KMS-11 (cell line): Measurements from ENCODE around the gene RNF38.

Experiments
- H2AFZ ChIP-seq: fragments of 200-600 bp; sonication (generic); 2 replicates; pipeline ENCODE4 v1.6.1; 2016; ENCODE audit warnings: antibody characterized with exemption, mixed run types, low read depth
- H3K27ac ChIP-seq: fragments of 200-600 bp; sonication (generic); 2 replicates; pipeline ENCODE4 v1.6.1; 2016; ENCODE audit warnings: mild to moderate bottlenecking, mixed run types
- H3K27me3 ChIP-seq: fragments of 200-600 bp; sonication (generic); 2 replicates; pipeline ENCODE4 v1.6.1; 2017; ENCODE audit warnings: mild to moderate bottlenecking, low read depth, mixed run types, moderate library complexity; ENCODE audit not compliant: insufficient read depth
- H3K36me3 ChIP-seq: fragments of 200-600 bp; sonication (generic); 2 replicates; pipeline ENCODE4 v1.6.1; 2017; ENCODE audit warnings: mild to moderate bottlenecking, mixed run types; ENCODE audit not compliant: insufficient read depth
- H3K4me1 ChIP-seq: fragments of 200-600 bp; sonication (generic); 2 replicates; pipeline ENCODE4 v1.6.1; 2016; ENCODE audit warnings: mild to moderate bottlenecking, low read depth, mixed run types; ENCODE audit not compliant: poor library complexity, severe bottlenecking
- H3K4me2 ChIP-seq: fragments of 200-600 bp; sonication (generic); 2 replicates; pipeline ENCODE4 v1.7.0; 2016; ENCODE audit warnings: mild to moderate bottlenecking, mixed run types
- H3K4me3 ChIP-seq: fragments of 200-600 bp; sonication (generic); IDR thresholded peaks from 2 replicates; pipeline ENCODE4 v1.6.1; 2017; ENCODE audit warnings: low read depth, low read length, mixed read lengths; ENCODE audit not compliant: insufficient read depth
- H3K79me2 ChIP-seq: fragments of 200-600 bp; sonication (generic); 2 replicates; pipeline ENCODE4 v1.6.1; 2016; ENCODE audit warnings: low read depth, mixed run types; ENCODE audit not compliant: insufficient read depth
- H3K9ac ChIP-seq: fragments of 200-600 bp; sonication (generic); 2 replicates; pipeline ENCODE4 v1.6.1; 2016; ENCODE audit warnings: mild to moderate bottlenecking, mixed run types
- H4K20me1 ChIP-seq: fragments of 200-600 bp; sonication (generic); 2 replicates; pipeline ENCODE4 v1.6.1; 2016; ENCODE audit warnings: mild to moderate bottlenecking, mixed run types; ENCODE audit not compliant: insufficient read depth
- CTCF ChIP-seq: fragments of 200-600 bp; sonication (generic); conservative IDR thresholded peaks from 2 replicates; pipeline ENCODE4 v1.6.1; 2017; ENCODE audit warnings: low read depth, mild to moderate bottlenecking, antibody characterized with exemption, low read length, moderate library complexity, mixed read lengths

The RNF38 gene

GRCh38 chr9:36318212-36318802 lies 81.8 kb downstream of the RNF38 start:
- no peak overlapping the region for H3K4me2 ChIP-seq
- no peak overlapping the region for H2AFZ ChIP-seq
- H3K4me1 ChIP-seq = no peaks in the 10 kb centered on the region
- no peak overlapping the region for H3K9ac ChIP-seq
- H3K36me3 ChIP-seq = no peaks in the 10 kb centered on the region
- H3K4me3 ChIP-seq = no peak overlapping the region
- no peaks in the 10 kb centered on the region for H3K27me3 ChIP-seq
- H4K20me1 ChIP-seq = no peaks in the 10 kb centered on the region
- TF ChIP-seq CTCF = no peak
- no peaks in the 10 kb centered on the region for H3K79me2 ChIP-seq
- no peak overlapping the region for H3K27ac ChIP-seq

- Histone ChIP-seq H3K27ac (no peak overlapping the region), H3K36me3 (no peaks in the 10 kb centered on the region), H2AFZ (no peak overlapping the region), H3K4me1 (no peaks in the 10 kb centered on the region), H3K27me3 (no peaks in the 10 kb centered on the region), H4K20me1 (no peaks in the 10 kb centered on the region), H3K79me2 (no peaks in the 10 kb centered on the region), H3K4me2 (no peak overlapping the region), H3K4me3 (no peak overlapping the region), H3K9ac (no peak overlapping the region)
- TF ChIP-seq CTCF = no peak
Measured at GRCh38 chr9:36317766-36318165, 82.3 kb downstream of the RNF38 start.

DNA sequence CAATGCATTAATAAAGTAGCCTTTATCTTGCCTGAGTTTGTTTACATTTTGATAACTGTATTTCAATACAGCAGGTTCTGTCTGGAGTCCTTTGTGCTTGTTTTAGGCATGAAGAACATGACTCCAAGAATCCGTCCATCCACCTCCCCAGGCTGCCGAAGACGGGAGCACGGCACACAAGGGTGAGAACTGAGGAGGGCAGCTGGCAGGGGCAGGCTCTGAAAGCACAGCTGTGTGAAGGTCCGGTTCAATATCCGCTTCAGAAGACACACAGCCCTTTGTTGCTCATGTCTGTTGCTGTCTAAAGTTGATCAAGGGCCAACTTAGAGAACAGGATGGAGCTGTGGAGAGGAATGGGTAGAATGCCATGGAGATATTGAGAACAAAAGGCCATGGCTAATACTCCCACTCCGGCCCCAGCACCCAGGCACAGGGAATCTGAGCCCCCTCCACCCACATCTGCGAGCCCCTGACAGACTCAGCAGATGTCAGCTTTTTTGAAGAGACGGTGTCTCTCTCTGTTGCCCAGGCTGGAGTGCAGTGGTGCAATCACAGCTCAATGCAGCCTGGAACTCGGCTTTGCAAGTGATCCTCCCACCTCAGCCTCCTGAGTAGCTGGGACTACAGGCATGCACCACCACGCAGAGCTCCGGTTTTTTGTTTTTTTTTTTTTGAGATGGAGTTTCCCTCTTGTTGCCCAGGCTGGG lies 83.3 kb downstream of the RNF38 start:
- Histone ChIP-seq H3K4me2 (no peak overlapping the region), H3K27me3 (no peaks in the 10 kb centered on the region), H3K9ac (no peak overlapping the region), H3K27ac (no peak overlapping the region), H3K4me3 (no peak overlapping the region), H3K79me2 (no peaks in the 10 kb centered on the region), H4K20me1 (no peaks in the 10 kb centered on the region), H3K4me1 (no peaks in the 10 kb centered on the region), H2AFZ (no peak overlapping the region), H3K36me3 (no peaks in the 10 kb centered on the region)
- TF ChIP-seq CTCF = no peak

GRCh38 chr9:36316049-36316448 lies 84.0 kb downstream of the RNF38 start:
- no peaks in the 10 kb centered on the region for H3K36me3 ChIP-seq
- no peaks in the 10 kb centered on the region for H4K20me1 ChIP-seq
- no peak overlapping the region for H3K4me3 ChIP-seq
- no peaks in the 10 kb centered on the region for H3K79me2 ChIP-seq
- H3K9ac ChIP-seq = no peak overlapping the region
- no peaks in the 10 kb centered on the region for H3K27me3 ChIP-seq
- no peak overlapping the region for H3K4me2 ChIP-seq
- no peak for TF ChIP-seq CTCF
- H3K4me1 ChIP-seq = no peaks in the 10 kb centered on the region
- H3K27ac ChIP-seq = no peak overlapping the region
- H2AFZ ChIP-seq = no peak overlapping the region
